Ascending aorta (tissue), 2 donors: ENCODE data around the gene TOM1L1. TPM values are rescaled to one million over a fixed set of nuclear protein-coding genes. Genes with fewer than 3 reads are reported as not detected.

Source experiments
- DNase-seq, 2 donors: peaks; one replicate each; pipeline ENCODE4 v3.0.0-alpha.2; 2019; ENCODE audit warnings: low spot score in 2 of 2
- H3K27ac ChIP-seq, 2 donors: fragments of 200-600 bp; sonication (generic); one replicate each; pipeline ENCODE4 v1.5.1; 2016 to 2017; ENCODE audit warnings: mild to moderate bottlenecking in 1 of 2
- H3K27me3 ChIP-seq: fragments of 200-600 bp; sonication (generic); one replicate; pipeline ENCODE4 v1.5.1; 2017
- H3K36me3 ChIP-seq, 2 donors: fragments of 200-600 bp; sonication (generic); one replicate each; pipeline ENCODE4 v1.5.1; 2016
- H3K4me1 ChIP-seq, 2 donors: fragments of 200-600 bp; sonication (generic); one replicate each; pipeline ENCODE4 v1.5.1; 2016 to 2017; ENCODE audit warnings: mild to moderate bottlenecking in 1 of 2
- H3K4me3 ChIP-seq, 2 donors: fragments of 200-600 bp; sonication (generic); one replicate each; pipeline ENCODE4 v1.5.1; 2016 to 2017; ENCODE audit warnings: mild to moderate bottlenecking in 1 of 2
- H3K9me3 ChIP-seq, 2 donors: fragments of 200-600 bp; sonication (generic); one replicate each; pipeline ENCODE4 v1.5.1; 2016
- CTCF ChIP-seq, 3 experiments: fragments of 200-600 bp in 2 of 3; fragments of 450-650 bp in 1 of 3; sonication (generic) in 2 of 3; IDR thresholded peaks; one replicate each; pipeline ENCODE4 v1.5.1; 2016 to 2019; ENCODE audit warnings: antibody characterized with exemption in 3 of 3, mild to moderate bottlenecking in 1 of 3, moderate library complexity in 1 of 3
- intact Hi-C: fragments of 100-400 bp; cut with DNase I; formaldehyde crosslinking; loops from one replicate; pipeline ENCODE4 v1.15.1; 2023
- total RNA-seq: library from RNA; depleted of rRNA; stranded (reverse); fragments of >200 nt; gene quantifications from one replicate; pipeline ENCODE4 v1.1.0, GENCODE V29; 2016

TOM1L1 gene
- total RNA-seq, 1 donor from 2014 or later, result 31.0 TPM

DNA sequence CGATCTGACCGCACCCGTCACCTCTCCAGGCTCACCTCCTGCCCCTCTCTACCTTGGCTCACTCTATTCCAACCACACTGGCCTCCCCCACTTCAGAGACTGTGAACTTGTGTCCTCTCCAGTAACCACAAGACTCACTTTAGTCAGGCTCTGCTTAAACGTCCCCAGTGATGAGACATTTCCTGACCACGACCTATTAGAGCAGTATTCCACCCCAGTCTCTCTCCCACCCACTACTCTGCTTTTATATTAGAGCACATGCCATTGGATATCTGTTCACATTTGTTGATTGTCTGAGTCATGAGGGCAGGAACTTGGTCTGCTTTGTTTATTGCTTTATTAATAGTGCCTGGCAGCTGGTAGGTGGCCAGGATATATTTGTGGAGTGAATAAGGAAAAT is 47.7 kb downstream of the TOM1L1 start:
- Histone ChIP-seq H3K4me3 (no peak overlapping the region), H3K36me3 (peaks cover 17 to 33% of the 10 kb centered on the region in 2 donors), H3K4me1 (no peaks in the 10 kb centered on the region), H3K9me3 (no peaks in the 10 kb centered on the region), H3K27me3 (no peaks in the 10 kb centered on the region), H3K27ac (no peak overlapping the region)
- intact Hi-C loops, result no loop called here
- no peak for TF ChIP-seq CTCF (IDR thresholded peaks at IDR 0.05)
- no peak for DNase-seq

DNA sequence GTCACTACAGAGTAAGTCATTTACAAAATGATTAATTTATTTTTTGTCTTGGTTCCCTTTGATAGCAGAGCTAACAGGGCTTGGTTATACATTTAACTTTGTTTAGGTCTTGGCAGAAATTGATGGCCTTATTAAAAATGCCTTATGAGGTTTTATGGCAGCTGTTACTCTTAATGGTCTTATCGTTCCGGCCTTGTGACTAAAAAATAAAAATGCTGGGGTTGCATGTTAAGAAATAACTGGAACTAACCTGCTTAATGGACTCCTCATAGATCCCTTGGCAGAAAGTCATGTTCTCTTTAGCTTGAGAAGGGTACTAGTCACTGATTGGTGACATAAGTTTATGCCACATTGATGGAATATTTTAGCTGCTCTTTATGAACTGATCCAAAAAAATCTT is 49.5 kb downstream of the TOM1L1 start:
- no peak overlapping the region for H3K4me3 ChIP-seq
- no peaks in the 10 kb centered on the region for H3K27me3 ChIP-seq
- intact Hi-C loops, result no loop called here
- no peaks in the 10 kb centered on the region for H3K4me1 ChIP-seq
- peaks cover 17 to 42% of the 10 kb centered on the region in 2 donors for H3K36me3 ChIP-seq
- TF ChIP-seq CTCF (IDR thresholded peaks at IDR 0.05), result no peak
- H3K27ac ChIP-seq, result no peak overlapping the region
- DNase-seq, result no peak
- no peaks in the 10 kb centered on the region for H3K9me3 ChIP-seq

DNA sequence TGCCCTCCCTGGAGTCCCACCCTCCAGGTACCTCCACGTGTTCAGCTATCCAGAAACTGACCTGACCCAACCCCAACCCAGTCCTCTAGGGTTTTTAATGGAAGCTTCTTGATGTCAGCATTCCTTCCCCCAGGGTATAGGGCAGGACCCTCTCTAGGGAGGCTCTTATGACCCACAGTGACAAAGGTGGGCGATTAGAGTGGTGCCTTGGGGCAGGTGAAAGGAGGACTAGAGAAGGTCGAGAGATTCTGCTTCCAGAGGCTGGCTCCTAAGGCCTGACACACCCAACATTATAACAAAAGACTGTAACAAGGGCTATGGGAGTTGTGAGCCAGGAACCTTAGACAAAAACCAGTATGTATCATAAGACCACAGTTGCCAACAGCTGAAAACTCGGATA is 50.6 kb downstream of the TOM1L1 start:
- no peak for TF ChIP-seq CTCF (IDR thresholded peaks at IDR 0.05)
- intact Hi-C loops, result no loop called here
- H3K36me3 ChIP-seq, result peaks cover 17 to 45% of the 10 kb centered on the region in 2 donors
- H3K27me3 ChIP-seq, result no peaks in the 10 kb centered on the region
- no peaks in the 10 kb centered on the region for H3K4me1 ChIP-seq
- no peak overlapping the region for H3K27ac ChIP-seq
- no peak overlapping the region for H3K4me3 ChIP-seq
- DNase-seq, result no peak
- H3K9me3 ChIP-seq, result no peaks in the 10 kb centered on the region

GRCh38 chr17:54956791-54957190 is 56.1 kb downstream of the TOM1L1 start:
- no peak for DNase-seq
- H3K27me3 ChIP-seq, result no peaks in the 10 kb centered on the region
- peaks cover 33 to 50% of the 10 kb centered on the region in 2 donors for H3K36me3 ChIP-seq
- no peak for TF ChIP-seq CTCF (IDR thresholded peaks at IDR 0.05)
- no peaks in the 10 kb centered on the region for H3K4me1 ChIP-seq
- no peak overlapping the region for H3K27ac ChIP-seq
- no peaks in the 10 kb centered on the region for H3K9me3 ChIP-seq
- no peak overlapping the region for H3K4me3 ChIP-seq
- intact Hi-C loops, result no loop called here

- H3K27me3 ChIP-seq, result no peaks in the 10 kb centered on the region
- TF ChIP-seq CTCF (IDR thresholded peaks at IDR 0.05), result peak in 2 of 3 experiments; percentile 18 to 32
- no peak for DNase-seq
- intact Hi-C loops, result loop anchor here (1.0 to 5.0 kb wide), 4 partner anchors 66 to 455 kb away; partner anchors contain the start of gene HLF
- peak overlapping the region; percentile 82 to 90 for H3K27ac ChIP-seq
- no peaks in the 10 kb centered on the region for H3K9me3 ChIP-seq
- peak overlapping the region; percentile 75 to 95 for H3K4me3 ChIP-seq
- H3K36me3 ChIP-seq, result peaks cover 6 to 22% of the 10 kb centered on the region in 2 donors
- peaks cover 4 to 11% of the 10 kb centered on the region in 2 donors for H3K4me1 ChIP-seq
Observed at GRCh38 chr17:54967621-54968261, 67.1 kb downstream of the TOM1L1 start.
